Right hindlimb (tissue), 1 donor: Measurements from ENCODE around the gene PMPCA.
A peak's percentile ranks its signal among the peaks of the same experiment; 100 is the strongest.

Experiments used
- DNase-seq: peaks from one replicate; pipeline ENCODE4 v3.0.0-alpha.2; 2018

Gene PMPCA

DNA sequence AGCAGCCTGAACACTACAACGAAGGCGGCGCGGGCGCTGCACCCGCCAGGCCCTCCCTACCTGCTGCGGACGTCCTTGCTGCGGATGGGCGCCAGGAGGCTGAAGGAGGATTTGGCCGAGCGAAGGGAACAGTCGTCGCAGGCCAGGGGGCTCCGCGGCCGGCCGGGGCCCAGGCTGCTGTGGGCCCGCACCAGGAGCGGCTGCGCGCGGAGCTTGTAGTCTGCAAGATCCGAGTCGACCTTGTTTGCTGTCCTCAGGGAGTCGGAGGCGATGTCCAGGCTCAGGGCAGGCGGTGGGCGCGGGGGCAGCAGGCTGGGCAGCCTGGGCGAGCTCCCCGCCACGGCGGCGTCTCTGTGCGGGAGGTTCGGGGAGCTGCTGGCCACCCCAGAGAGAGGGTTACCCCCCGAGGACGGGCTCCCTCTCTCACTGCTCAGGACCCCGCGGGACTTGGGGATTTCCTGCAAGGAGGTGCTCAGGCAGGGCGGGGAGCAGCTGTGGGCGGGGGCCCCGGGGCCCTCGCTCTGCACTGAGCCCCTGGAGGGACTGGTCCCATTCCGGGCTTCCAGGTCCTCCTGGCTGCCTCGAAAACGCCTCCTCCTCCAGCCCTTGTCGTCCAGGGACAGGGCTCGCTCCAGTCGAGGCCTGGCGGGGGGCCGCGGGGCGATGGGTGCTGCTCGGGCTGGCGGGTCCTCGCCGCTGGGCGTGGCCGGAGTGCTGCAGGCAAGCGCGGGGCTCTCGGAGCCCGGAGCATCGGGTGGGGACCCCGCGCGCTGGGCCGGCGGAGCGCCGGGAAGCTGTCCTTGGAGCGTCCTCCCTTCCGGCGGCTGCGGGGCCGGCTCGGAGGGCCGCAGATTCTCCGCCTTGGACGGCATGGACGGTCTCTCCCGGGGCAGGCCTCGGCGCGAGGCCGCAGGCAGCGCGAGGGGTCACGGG is 28.4 kb downstream of the PMPCA start:
- DNase-seq, result peak; percentile 40

DNA sequence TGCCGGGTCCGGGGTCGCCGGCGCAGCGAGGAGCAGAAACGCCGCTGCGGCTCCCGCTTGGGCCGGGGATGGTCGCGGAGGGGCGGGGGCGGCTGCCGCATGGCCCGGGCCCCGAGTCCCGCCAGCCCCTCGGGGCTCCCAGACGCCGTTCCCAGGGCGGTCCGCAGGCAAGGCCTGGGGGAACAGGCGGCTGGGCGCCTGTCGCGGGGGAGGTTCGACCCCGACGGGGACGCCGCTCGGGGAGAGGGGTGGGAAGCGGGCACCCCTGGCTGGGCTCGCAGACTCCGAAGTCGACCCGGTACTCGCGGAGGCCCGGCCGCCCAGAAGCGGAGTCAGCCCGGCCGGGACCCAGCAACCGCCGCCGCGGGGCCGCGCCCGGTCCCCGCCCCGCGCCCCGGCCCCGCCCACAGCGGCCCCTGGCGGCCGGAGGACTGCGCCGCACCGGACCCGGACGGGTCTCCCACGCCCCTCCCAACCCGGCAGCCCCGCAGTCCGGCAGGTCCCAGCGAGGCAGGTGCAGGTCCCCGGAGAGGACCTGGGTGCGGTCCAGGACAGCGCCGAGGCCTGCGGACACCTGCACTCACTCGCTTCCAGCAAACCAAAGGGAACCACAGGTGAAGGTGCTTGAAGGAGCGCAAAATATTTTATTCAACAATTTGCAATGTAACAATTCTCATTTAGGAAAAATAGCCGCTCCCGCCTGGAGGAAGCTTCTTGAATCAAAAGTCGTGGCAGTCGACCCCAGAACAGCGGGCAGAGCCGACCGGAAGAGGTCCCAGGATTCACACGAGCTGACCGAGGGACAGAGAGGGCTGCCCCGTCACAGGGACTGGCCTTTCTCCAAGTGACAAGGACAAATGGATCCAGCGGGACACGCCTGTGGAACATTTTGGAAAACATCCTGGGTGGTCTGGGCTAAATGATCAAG is 29.3 kb downstream of the PMPCA start, which contains the start of gene INPP5E:
INPP5E (minus strand) TSS at position 365 of the 928 bp plus-strand sequence. CDS start 426 bp downstream, outside the sequence.
- DNase-seq, result peak; percentile 85

DNA sequence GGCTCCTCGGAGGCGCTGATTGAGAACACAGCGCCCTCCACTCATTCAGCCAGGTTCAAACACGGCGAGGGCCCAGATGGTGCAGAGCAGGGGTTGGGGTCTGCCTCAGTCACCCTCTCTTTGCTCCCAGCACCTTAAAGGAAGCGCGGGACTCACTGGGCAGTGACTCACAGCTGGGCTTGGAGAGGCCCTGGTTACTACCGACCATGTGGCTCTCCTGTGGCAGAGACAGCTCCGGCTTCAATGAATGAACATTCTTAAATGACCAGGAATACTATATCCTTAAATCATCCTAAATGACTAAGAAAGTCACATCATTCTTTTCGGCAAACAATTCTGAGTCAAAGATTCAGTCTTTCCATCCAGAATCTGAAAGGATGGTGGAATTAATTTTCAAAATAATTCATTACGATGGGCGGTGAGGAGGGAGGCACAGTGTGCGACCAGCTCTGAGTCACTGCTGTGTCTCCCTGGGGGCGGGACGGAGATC is 30.8 kb downstream of the PMPCA start:
- DNase-seq, result no peak

DNA sequence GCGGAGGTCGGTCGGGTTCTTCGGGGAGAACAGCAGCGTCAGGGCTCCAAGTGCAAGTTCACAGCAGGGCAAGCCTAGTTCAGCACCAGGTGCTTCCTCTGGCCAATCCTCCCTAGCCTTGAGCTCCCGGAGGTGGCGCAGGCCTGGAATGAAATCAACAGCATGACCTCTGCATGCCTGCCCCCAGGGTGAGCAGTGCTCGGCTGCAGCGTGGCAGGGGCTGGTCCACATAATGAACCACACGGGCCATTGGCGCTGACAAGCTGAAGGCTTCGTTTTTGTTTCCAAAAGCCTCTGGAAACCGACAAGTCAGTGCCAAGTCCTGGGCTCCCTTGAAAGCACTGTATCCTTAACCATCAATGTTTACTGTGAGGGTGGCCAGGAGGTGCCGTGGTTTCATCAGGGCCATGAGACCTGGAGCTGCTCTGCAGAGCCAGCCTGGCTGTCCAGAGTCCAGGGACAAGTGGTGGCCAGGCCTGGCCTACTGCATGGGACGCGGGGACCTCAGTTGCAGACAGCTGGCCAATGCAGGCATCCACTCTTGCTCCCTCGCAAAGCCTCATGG is 31.3 kb downstream of the PMPCA start:
- DNase-seq, result no peak

DNA sequence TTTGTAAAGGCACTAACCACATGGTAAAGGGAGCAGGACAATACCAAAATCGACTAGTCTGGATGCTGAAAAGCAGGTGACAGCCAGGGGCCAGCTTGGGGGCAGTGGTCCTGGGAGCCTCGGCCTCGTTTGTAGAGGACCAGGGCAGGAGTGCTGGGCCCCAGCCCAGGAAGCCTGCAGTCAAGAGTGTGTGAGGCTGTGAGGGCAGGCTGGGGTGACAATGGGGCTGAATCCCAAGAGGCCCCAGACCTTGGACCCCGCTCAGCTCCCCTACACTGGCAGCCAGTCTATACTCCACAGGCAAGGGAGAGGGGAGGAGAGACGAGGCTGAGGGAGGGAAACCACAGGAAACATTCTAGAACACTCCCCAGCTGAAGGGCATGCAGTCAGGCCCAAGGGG is 31.8 kb downstream of the PMPCA start:
- DNase-seq, result no peak

DNA sequence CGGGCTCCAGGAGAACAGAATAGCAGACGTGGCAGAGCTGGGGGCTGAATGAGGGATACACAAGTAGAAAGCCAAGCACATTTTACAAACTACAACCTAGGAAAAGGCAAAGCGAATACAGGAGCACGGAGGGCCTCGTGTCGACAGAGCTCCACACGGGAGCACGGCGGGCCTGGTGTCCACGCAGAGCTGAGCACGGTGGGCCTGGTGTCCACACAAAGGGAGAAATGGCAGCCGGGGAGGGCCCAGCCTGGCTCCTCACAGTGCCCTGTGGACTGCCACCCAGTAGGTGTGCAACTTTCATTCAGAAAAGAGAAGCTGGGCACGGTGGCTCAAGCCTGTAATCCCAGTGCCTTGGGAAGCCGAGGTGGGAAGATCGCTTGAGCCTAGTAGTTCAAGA is 32.6 kb downstream of the PMPCA start:
- DNase-seq, result no peak

DNA sequence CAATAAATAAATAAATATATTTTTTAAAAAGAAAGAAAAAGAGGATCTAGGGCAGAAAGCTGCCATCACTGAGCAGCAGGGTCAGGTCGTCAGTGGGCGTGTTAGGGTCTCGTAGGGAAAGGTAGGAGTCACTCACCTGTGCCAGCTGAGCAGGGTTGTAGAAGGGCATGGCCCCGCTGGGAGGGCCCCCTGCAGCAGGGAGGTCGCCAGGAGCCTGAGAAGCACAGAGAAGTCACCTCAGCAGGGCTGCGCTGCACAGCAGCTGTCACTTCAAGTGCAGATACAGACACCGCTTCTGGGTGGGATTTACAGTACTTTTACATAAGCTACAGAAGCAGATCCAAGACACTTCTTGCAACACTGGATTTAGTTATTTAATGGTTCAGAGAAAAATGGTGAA is 33.2 kb downstream of the PMPCA start:
- DNase-seq, result no peak

DNA sequence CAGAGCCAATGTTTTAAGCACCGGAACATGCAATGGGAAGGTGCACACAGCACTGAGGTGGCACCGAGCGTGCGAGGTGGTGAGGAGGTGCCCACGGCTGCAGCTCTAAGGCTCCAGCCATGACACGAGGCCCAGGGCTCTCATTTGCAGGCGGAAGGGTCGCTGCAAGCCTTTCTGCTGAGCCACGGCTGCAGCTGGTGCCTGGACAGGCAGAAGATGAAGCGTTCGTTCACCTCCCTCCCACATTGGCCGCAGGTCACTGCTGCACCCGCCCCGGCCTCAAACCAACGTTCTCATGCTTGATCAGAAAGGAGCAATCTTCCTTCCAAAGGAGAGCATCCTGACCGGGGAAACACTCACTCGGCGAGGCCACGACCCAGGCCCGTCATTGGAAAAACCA is 33.6 kb downstream of the PMPCA start:
- no peak for DNase-seq

DNA sequence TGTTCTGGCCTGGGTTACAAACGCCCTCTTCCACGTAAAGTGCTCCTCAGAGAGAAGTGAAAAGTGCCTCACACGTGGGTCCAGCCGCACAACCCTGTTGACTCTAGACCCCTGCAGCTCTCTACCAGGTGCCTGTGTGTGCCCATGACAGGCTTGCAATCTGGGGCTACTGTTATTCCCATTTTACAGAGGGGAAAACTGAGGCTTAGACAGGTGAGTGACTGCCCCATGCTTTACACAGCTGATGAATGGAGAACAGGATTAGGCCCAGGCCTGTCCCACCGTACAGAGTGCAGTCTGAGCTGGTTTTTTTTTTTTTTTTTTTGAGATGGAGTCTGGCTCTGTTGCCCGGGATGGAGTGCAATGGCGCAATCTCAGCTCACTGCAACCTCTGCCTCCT is 35.3 kb downstream of the PMPCA start:
- no peak for DNase-seq

DNA sequence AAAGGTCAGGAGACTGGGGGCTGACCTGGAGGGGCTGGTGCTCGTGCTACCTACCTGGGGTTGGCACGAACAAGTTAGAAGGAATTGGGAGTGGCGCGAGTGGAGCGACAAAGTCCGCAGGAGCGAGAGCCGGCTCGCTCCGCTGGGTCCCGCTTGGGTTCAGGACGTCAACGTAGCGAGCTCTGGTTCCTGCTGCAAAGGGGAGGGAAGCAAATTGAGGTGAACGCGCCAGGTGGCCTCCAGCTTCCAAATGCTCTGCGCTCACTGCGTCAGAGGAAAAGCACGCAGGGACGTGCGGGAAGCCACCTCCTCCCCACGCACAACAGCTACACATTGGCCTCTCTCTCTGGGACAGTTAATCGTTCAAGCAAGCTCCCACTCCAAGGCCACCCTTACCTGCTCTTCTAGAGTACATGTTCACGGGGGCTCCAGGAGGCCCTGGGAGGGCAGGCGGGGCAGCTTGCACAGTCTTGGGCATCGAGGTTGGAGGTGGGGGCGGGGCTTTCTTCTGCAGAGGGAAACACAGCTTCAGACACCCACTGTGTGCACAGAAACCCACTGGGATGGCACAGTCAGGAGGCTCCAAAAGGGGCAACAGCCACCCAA is 36.8 kb downstream of the PMPCA start:
- DNase-seq, result no peak

DNA sequence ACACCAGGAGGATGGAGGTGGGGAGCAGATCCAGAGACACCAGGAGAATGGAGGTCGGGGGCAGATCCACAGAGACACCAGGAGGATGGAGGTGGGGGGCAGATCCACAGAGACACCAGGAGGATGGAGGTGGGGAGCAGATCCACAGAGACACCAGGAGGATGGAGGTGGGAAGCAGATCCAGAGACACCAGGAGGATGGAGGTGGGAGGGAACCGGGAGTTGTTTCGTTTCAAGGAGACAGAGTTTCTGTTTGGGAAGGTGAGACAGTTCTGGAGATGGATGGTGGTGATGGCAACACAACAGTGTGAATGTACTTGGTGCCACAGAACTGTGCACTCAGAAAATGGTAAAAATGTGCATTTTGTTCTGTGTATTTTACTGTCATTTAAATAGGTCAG is 38.2 kb downstream of the PMPCA start:
- no peak for DNase-seq

DNA sequence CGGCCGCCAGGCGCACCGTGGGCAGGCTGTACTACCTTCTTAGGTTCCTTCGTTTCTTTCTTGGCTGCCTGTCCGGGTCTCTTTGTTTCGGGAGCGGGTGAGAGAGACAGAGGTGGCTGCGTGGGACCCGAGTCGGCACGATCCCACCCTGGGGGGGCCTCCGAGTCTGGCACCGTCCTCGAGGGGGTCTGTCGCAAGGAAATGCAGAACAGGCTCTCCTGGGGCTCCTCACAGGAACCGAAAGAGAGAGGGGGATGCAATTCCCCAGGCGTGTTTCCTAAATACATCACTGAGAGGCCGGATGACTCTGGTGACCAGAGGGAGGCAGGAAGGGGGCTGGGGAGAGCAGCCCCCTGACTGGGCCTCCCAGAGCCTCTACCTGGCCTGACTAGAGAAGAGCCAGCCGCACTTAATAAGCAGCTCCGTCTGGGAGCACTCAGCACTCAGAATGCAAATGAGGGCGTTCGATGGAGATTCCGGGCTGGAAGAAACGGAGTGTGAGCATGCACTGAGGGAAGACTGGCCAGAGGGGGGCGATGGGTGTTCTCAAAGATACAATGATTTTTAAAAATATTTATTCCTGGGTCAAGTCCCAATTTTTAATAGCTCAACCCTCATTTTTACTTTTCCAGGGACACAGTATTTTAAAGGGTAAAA is 40.9 kb downstream of the PMPCA start:
- DNase-seq, result no peak

DNA sequence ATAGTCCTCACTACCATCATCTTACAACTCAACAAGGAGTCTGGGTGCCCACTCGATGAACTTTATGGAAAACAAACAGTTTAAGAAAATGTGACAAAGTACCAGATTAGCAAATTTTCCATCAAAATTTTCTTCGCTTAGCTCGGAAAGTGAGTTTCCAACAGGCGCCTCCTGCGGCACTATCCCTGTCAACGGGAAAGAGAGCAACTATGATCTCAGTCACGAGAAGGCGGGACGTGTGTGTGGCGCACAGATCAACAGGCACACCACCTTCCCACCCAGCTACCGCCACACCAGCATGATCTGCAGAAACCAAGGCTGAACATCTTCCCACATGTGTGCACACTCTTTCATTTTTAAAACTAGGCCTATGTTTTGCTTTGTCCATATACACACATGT is 42.9 kb downstream of the PMPCA start:
- no peak for DNase-seq

DNA sequence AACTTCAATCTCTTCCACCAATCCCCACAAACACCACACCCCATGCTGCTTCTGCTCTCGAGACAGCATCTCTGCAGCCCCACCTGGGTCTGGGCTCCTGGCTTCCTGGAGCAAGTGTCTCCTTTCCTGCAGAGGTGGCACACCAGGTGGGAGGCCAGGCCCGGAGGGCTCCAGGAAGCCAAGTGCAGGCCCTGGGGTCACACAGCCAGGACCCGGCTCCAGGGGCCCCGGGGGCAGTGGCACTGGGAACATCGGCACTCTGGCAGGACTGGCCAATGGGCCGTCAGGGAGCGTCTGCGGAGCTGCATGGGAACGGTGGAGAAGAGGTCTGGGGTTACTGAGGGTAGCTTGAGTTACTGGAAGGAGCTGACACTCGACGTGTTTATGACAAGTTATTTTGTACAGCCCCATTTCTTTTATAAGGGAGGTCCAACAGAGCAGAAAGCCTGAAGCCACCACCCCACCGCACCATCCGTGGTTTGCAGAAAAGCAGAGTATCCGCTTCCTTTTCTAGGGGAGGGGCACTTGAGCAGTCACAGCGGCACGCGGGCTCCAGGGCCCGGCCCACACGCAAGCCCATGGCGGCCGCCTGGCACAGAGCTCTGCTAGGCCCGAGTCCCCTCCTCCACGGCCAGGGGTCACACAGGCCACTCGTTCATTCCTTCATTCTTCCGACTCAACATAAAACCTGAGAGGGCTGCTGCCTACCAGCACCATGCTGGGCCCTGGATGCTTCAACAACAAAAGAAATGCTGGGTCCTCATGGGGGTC is 43.8 kb downstream of the PMPCA start:
- no peak for DNase-seq

DNA sequence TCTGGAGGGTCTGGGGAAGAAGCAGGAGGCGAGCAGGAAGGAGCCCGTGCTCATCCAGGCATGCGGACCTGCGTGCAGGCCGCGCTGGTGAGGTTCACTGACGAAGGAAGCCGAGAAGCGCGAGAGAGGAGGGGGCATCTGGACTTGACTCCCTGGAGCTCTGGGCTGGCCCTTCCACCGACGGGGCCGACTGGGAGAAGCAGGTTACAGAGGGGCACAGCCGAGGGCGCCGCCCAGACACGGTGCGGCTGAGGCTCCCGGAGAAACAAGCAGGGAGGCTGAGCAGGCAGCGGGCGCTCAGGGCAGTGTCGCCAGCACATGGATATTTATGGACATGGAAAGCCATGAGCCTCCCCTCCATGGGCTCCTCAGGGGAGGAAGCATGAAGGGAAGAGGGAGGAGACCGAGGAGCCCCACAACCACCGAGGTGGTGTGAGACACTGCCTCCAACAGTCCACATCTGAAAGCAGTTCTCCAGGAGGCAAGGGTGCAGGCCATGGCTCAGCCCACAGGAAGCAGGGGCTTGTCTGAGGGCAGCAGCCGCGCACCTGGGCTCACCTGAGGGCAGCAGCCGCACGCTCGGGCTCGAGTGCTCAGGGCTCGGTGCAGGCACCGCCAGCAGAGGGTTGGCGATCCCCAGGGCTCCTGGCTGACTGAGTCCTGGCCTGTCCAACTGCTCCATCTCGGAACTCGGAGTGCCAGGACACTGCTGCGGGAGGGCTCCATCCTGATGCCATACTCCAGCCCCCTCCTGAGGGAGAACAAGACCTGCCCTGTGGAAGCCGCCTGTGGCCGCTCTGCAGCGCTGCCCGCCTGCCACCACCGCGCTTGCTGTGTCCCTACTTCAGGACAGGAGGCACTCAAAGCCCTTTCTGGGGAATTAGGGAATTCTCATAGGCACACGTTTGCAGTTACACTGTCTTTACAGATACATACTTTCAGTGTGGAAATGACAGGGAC is 44.9 kb downstream of the PMPCA start:
- DNase-seq, result no peak

DNA sequence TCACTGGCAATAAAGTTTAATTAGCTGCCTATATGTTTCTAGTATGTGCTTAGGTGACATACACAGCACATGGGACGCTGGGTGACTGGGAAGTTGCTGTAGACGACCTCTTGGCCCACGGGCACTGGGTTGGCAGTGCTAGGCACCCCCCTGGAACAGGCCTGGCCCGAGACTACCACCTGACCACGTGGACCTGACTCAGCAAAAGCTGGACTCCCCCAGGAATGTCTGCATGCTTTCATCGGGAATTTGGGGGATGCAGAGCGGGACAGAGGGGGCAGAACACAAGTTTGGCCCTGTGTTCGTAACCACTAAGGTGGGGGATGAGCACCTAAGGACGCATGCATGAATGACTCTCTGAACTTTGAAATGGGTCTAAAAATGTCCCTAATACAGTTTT is 45.8 kb downstream of the PMPCA start:
- no peak for DNase-seq

DNA sequence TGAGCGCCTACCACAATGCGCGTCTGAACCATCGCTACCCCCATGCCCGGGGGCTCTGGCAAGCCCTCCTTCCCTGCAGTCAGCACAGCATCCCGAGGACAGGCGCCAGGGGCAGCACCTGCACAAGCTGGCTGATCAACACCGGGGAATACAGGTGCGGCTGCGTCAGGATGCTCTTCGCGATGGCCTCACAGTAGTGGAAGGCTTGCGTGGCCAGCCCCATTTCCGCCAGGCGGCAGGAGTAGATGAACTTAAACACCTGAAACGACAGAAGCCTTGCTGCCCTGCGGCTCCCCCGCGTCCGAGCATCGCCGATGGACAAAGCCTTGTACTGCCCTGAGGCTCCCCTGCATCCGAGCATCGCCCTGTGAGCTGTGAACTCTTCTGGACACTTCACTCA is 46.9 kb downstream of the PMPCA start:
- no peak for DNase-seq

DNA sequence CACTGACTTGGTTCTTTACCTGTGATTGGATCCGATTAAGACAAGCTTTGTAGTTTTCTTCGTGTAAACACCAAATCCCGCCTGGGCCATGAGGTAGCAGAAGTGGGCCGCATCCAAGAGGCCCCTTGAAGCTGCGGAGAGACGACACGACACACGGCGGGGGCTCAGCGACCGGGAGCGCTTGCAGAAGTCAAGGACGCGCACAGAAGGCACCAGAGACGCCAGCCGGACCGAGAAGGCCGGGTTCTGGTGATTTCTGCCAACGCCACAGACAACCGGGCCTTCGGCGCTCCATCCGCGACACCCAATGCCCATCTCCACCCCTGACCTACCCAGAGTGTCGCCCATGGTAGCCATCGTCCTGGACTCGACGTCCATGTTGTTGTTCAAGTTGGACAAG is 49.0 kb downstream of the PMPCA start:
- no peak for DNase-seq

DNA sequence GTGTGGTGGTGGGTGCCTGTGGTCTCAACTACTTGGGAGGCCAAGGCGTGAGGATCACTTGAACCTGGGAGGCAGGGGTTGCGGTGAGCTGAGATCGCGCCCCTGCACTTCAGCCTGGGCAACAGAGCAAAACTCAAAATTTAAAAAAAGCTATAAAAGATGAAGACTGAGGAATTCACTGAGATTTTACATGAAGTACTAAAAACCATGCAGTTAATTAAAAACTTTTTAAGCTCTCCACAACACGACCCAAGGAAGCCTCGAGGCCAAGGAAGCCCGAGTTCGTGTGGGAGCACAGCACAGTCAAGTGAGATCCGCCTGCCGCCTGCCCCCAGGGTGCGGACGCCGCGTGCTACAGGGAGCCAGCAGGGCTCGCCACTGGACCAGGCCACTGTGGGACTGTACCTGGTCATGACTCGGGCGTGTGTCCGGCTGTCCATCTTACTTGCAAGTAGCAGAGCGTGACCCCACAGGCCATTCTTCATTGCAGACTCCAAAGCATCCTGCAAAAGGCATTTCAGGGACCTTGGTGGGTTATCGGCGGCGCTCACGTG is 50.4 kb downstream of the PMPCA start:
- DNase-seq, result no peak

DNA sequence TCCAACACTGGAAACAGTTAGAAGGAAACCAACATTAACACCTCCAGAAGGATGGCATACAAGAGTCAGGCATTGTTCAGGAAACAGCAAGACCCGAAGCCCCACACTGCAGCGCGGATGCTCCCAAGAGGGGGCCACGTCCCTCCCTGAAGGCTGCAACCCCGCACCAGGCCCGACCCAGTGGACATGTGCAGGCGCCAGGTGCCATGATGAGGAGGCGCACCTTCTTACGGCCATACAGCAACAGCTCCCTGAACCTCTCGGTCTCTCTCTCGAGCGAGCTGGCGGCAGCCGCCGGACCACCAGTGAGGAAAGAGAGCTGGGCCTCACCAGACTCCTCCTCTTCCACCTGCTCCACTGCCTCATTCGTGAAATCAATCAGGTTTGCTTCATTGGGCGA is 52.2 kb downstream of the PMPCA start:
- no peak for DNase-seq
